Panc1 (cell line): ENCODE data around the gene SHISAL1.

Source experiments
- CTCF ChIP-seq: fragments of 450-650 bp; IDR thresholded peaks from 2 replicates; pipeline ENCODE4 v1.5.1; 2017; ENCODE audit warnings: mild to moderate bottlenecking
- POLR2AphosphoS5 ChIP-seq: IDR thresholded peaks from 2 replicates; pipeline ENCODE4 v1.6.1; 2012; ENCODE audit warnings: mild to moderate bottlenecking, low read depth, low read length, moderate library complexity
- REST ChIP-seq, 2 experiments: IDR thresholded peaks; 2 replicates each; pipeline ENCODE4 v1.6.1; 2011 to 2012; ENCODE audit warnings: low read depth in 2 of 2, control low read depth in 1 of 2, low read length in 1 of 2, mild to moderate bottlenecking in 1 of 2, moderate library complexity in 1 of 2; ENCODE audit not compliant: insufficient read depth in 1 of 2
- SIN3A ChIP-seq: IDR thresholded peaks from 2 replicates; pipeline ENCODE4 v1.6.1; 2012; ENCODE audit warnings: low read depth, mild to moderate bottlenecking, low read length, moderate library complexity, borderline replicate concordance; ENCODE audit not compliant: insufficient read depth
- TCF7L2 ChIP-seq: IDR thresholded peaks from 2 replicates; pipeline ENCODE4 v1.6.1; 2011; ENCODE audit warnings: mild to moderate bottlenecking, low read depth, low read length, inconsistent platforms

GRCh38 chr22:44243761-44244160, 69.0 kb downstream of the SHISAL1 start:
- no peak for TF ChIP-seq POLR2AphosphoS5
- TF ChIP-seq CTCF = no peak
- TF ChIP-seq TCF7L2 = no peak
- no peak for TF ChIP-seq REST (IDR thresholded peaks at IDR 0.05; ENCODE audit: insufficient read depth in 1 of 2, low read depth in 2 of 2, low read length in 1 of 2)
- no peak for TF ChIP-seq SIN3A
